Colonic mucosa (tissue), 4 donors: ENCODE measurements around the gene PRR15L. TPM values are rescaled to one million over a fixed set of nuclear protein-coding genes. Genes with fewer than 3 reads are reported as not detected.

Experiments
- DNase-seq: peaks from one replicate; pipeline ENCODE4 v3.0.0-alpha.2; 2020
- H3K27ac ChIP-seq: fragments of 200-600 bp; one replicate; pipeline ENCODE4 v1.8.0; 2021
- H3K27me3 ChIP-seq: fragments of 200-600 bp; one replicate; pipeline ENCODE4 v1.8.0; 2021
- H3K36me3 ChIP-seq: fragments of 200-600 bp; one replicate; pipeline ENCODE4 v1.8.0; 2021
- H3K4me1 ChIP-seq: fragments of 200-600 bp; one replicate; pipeline ENCODE4 v1.8.0; 2021; ENCODE audit warnings: mild to moderate bottlenecking
- H3K4me3 ChIP-seq: fragments of 200-600 bp; one replicate; pipeline ENCODE4 v1.8.0; 2021
- H3K9ac ChIP-seq, 2 donors: one replicate each; pipeline ENCODE4 v1.7.0; 2013; ENCODE audit warnings: control low read depth in 2 of 2, low read depth in 2 of 2, low read length in 2 of 2
- H3K9me3 ChIP-seq: fragments of 200-600 bp; one replicate; pipeline ENCODE4 v1.8.0; 2021
- intact Hi-C: fragments of 100-400 bp; cut with DNase I; formaldehyde crosslinking; loops from one replicate; pipeline ENCODE4 v1.14.1; 2022
- total RNA-seq, 2 donors: library from RNA; stranded (reverse); fragmentation: NEBNext Ultra II Directional in 1 of 2; extraction: Animal tissue kit (Norgen Biotek cat#: 25700) in 1 of 2; gene quantifications; one replicate each; pipeline ENCODE4 v1.2.1, GENCODE V29; 2021
- TF ChIP-seq, protein P1 (sequence below): fragments of 200-600 bp; IDR thresholded peaks from one replicate; pipeline ENCODE4 v1.8.0; 2022; ENCODE audit warnings: antibody characterized with exemption, mild to moderate bottlenecking
- donor health status: healthy.
- donor health status: DM: no; HTN: no; CAD: no.
- donor health status: DM: no; HTN: no; CAD: no.

The PRR15L gene
- total RNA-seq, 2 donors from 2014 or later = 223 to 259 TPM

DNA sequence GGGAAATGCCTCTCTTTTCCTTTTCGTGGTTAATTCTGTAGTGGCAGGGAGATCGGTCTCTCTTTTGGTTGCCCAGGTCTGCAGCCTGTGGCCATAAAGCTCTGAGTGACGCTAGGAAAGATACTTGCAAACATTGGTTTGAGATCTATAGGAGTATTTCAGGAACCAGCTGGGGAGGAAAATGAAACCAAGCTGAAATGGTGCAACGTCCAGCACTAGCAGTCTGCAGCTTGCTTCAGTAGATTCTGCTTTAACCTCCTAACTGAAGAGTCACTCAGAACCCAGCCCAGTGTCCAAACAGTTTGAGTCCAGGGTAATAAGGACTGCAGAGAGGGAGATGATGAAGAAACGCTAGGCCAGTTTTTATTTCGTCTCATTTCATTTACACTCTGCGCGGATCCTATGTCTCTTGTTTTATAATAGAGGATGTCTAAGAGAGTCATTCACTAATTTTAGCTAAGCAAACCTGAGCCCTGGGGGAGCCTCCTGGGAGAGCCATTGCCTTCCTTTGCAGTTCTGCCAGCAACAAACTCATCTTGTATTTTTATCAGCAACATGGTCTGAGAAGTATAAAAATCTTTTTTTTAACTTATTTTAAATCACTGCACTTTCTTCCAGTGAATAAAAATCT lies 49.6 kb downstream of the PRR15L start:
- H3K27me3 ChIP-seq = no peaks in the 10 kb centered on the region
- DNase-seq = no peak
- no peaks in the 10 kb centered on the region for H3K4me1 ChIP-seq
- intact Hi-C loops = no loop called here
- H3K27ac ChIP-seq = no peak overlapping the region
- H3K9ac ChIP-seq = no peak overlapping the region
- no peaks in the 10 kb centered on the region for H3K9me3 ChIP-seq
- no peaks in the 10 kb centered on the region for H3K36me3 ChIP-seq
- H3K4me3 ChIP-seq = no peak overlapping the region
- TF ChIP-seq, protein P1, sequence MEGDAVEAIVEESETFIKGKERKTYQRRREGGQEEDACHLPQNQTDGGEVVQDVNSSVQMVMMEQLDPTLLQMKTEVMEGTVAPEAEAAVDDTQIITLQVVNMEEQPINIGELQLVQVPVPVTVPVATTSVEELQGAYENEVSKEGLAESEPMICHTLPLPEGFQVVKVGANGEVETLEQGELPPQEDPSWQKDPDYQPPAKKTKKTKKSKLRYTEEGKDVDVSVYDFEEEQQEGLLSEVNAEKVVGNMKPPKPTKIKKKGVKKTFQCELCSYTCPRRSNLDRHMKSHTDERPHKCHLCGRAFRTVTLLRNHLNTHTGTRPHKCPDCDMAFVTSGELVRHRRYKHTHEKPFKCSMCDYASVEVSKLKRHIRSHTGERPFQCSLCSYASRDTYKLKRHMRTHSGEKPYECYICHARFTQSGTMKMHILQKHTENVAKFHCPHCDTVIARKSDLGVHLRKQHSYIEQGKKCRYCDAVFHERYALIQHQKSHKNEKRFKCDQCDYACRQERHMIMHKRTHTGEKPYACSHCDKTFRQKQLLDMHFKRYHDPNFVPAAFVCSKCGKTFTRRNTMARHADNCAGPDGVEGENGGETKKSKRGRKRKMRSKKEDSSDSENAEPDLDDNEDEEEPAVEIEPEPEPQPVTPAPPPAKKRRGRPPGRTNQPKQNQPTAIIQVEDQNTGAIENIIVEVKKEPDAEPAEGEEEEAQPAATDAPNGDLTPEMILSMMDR = no peak

DNA sequence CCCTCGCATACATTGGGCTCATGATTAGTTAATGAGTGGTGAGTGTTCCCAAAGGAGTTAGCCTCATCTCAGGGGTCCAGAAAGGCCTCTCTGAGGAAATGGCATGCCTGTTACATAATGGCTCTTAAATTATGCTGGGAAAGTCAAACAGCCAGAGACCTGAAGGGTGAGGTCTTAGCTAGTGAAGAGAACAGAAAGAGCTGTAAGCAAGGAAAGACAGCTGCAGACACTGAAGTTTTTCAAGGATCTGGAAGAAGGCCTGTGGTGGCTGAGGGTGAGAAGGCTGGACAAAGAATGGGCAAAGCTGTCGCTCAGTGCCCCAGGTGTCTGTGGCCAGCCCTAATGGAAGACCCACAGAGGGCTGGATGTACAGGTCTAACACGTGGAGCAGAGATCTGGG lies 51.2 kb downstream of the PRR15L start:
- H3K36me3 ChIP-seq = no peaks in the 10 kb centered on the region
- TF ChIP-seq, protein P1 = no peak
- no peaks in the 10 kb centered on the region for H3K4me1 ChIP-seq
- intact Hi-C loops = no loop called here
- no peak overlapping the region for H3K9ac ChIP-seq
- H3K27ac ChIP-seq = no peak overlapping the region
- no peak overlapping the region for H3K4me3 ChIP-seq
- H3K9me3 ChIP-seq = no peaks in the 10 kb centered on the region
- no peak for DNase-seq
- no peaks in the 10 kb centered on the region for H3K27me3 ChIP-seq

DNA sequence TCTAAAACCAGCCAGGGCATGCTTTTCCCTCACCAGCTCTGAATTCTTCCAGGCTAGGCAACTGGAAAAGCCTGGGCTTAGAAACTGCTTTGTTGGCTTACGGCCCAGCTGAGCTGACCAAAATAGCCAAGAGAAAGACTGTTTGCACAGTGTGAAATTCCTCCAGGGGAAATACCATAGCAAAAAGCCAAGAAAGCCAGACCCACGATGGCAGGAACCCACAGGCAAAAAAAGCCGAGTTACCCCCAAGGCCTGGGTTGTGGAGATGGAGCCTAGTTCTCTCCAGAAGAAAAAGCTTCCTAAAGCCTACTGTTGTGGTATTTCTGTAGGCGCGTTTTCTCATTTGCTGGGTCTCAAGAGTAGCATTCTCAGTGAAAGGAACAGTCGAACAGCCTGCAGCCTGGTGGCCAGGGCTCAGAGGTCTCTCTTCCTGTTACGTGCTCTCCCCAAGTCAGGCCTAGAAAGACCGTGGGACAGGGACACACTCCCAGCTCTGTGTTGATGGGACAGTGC lies 52.4 kb downstream of the PRR15L start:
- TF ChIP-seq, protein P1 = no peak
- Histone ChIP-seq H3K36me3 (no peaks in the 10 kb centered on the region), H3K9me3 (no peaks in the 10 kb centered on the region), H3K4me1 (no peaks in the 10 kb centered on the region), H3K27ac (peak overlapping the region; percentile 39), H3K9ac (no peak overlapping the region), H3K4me3 (no peak overlapping the region), H3K27me3 (no peaks in the 10 kb centered on the region)
- peak; percentile 40 for DNase-seq
- intact Hi-C loops = no loop called here

GRCh38 chr17:47902039-47902744 lies 55.5 kb downstream of the PRR15L start:
- no peak overlapping the region for H3K4me3 ChIP-seq
- DNase-seq = no peak
- H3K27ac ChIP-seq = no peak overlapping the region
- no peaks in the 10 kb centered on the region for H3K36me3 ChIP-seq
- H3K9ac ChIP-seq = no peak overlapping the region
- H3K27me3 ChIP-seq = no peaks in the 10 kb centered on the region
- TF ChIP-seq, protein P1 = no peak
- no peaks in the 10 kb centered on the region for H3K9me3 ChIP-seq
- intact Hi-C loops = no loop called here
- peaks cover 6% of the 10 kb centered on the region for H3K4me1 ChIP-seq

Other genes with a start within 250 kb of the PRR15L start
- gene TBX21, start 224.6 kb downstream of the PRR15L start, total RNA-seq = under 1 TPM; 0.40 to 0.49 TPM
- gene OSBPL7, start 136.1 kb downstream of the PRR15L start, total RNA-seq = 10 to 100 TPM; 34.8 to 93.6 TPM
- gene MRPL10, start 126.3 kb downstream of the PRR15L start, total RNA-seq = 10 to 100 TPM; 32.2 to 50.8 TPM
- gene LRRC46, start 126.2 kb downstream of the PRR15L start, total RNA-seq = under 1 TPM; 0.20 to 0.21 TPM
- 10 to 100 TPM; 36.8 to 40.0 TPM for gene SCRN2, start 116.6 kb downstream of the PRR15L start, total RNA-seq
- gene SP6, start 106.7 kb downstream of the PRR15L start, total RNA-seq = 1 to 10 TPM; 8.7 to 8.8 TPM
- gene SP2, start 61.6 kb downstream of the PRR15L start, total RNA-seq = 10 to 100 TPM; 18.1 to 21.6 TPM
- gene PNPO, start 16.3 kb downstream of the PRR15L start, total RNA-seq = 10 to 100 TPM; 18.1 to 70.5 TPM
- gene CDK5RAP3, start 13.2 kb upstream of the PRR15L start, total RNA-seq = 100 to 1,000 TPM; 131 to 172 TPM
- 1 to 10 TPM; 4.3 to 9.9 TPM for gene COPZ2, start 79.9 kb upstream of the PRR15L start, total RNA-seq
- 100 to 1,000 TPM; 158 to 264 TPM for gene NFE2L1, start 90.5 kb upstream of the PRR15L start, total RNA-seq
- 10 to 100 TPM; 32.3 to 53.0 TPM for gene CBX1, start 143.6 kb upstream of the PRR15L start, total RNA-seq
- 10 to 100 TPM; 18.7 to 24.4 TPM for gene SNX11, start 149.9 kb upstream of the PRR15L start, total RNA-seq